Suprapubic skin (tissue), 4 donors: Measurements from ENCODE around the gene TP53BP2. TPM values are rescaled to one million over a fixed set of nuclear protein-coding genes. Genes with fewer than 3 reads are reported as not detected.

Experiments used
- DNase-seq, 2 donors: peaks; one replicate each; pipeline ENCODE4 v3.0.0-alpha.2; 2019; ENCODE audit warnings: low spot score in 2 of 2
- H3K27ac ChIP-seq: fragments of 200-600 bp; sonication (generic); one replicate; pipeline ENCODE4 v1.5.1; 2019
- H3K27me3 ChIP-seq: fragments of 200-600 bp; sonication (generic); one replicate; pipeline ENCODE4 v1.5.1; 2019
- H3K36me3 ChIP-seq: fragments of 200-600 bp; sonication (generic); one replicate; pipeline ENCODE4 v1.5.1; 2019
- H3K4me1 ChIP-seq: fragments of 200-600 bp; sonication (generic); one replicate; pipeline ENCODE4 v1.5.1; 2019
- H3K4me3 ChIP-seq: fragments of 200-600 bp; sonication (generic); one replicate; pipeline ENCODE4 v1.5.1; 2019; ENCODE audit warnings: mild to moderate bottlenecking
- H3K9me3 ChIP-seq: fragments of 200-600 bp; sonication (generic); one replicate; pipeline ENCODE4 v1.5.1; 2019
- EP300 ChIP-seq: sonication (generic); formaldehyde crosslinking; IDR thresholded peaks from one replicate; pipeline ENCODE4 v1.6.1; 2017; ENCODE audit warnings: antibody characterized with exemption
- POLR2A ChIP-seq, 2 donors: fragments of 450-650 bp; IDR thresholded peaks; one replicate each; pipeline ENCODE4 v1.6.1; 2017; ENCODE audit warnings: antibody characterized with exemption in 2 of 2, mild to moderate bottlenecking in 2 of 2, moderate library complexity in 2 of 2
- POLR2AphosphoS5 ChIP-seq, 3 donors: sonication (generic); formaldehyde crosslinking; IDR thresholded peaks; one replicate each; pipeline ENCODE4 v1.6.1; 2017; ENCODE audit warnings: antibody characterized with exemption in 3 of 3
- WGBS: methylation state at CpG from one replicate; pipeline ENCODE4 v1.1.5; 2018; 5-methylcytosine and 5-hydroxymethylcytosine counted together
- total RNA-seq, 4 donors: library from RNA; depleted of rRNA; stranded (reverse); fragments of >200 nt; gene quantifications; one replicate each; pipeline ENCODE4 v1.1.0, GENCODE V29; 2016
- TF ChIP-seq, protein P1 (sequence below), 2 donors: fragments of 200-600 bp in 1 of 2; fragments of 450-650 bp in 1 of 2; sonication (generic) in 1 of 2; IDR thresholded peaks; one replicate each; pipeline ENCODE4 v1.5.1; 2016 to 2019; ENCODE audit warnings: antibody characterized with exemption in 2 of 2, mild to moderate bottlenecking in 1 of 2, moderate library complexity in 1 of 2

TP53BP2 gene
- total RNA-seq, 4 donors from 2014 or later = 33.2 to 80.5 (median 55.8) TPM

DNA sequence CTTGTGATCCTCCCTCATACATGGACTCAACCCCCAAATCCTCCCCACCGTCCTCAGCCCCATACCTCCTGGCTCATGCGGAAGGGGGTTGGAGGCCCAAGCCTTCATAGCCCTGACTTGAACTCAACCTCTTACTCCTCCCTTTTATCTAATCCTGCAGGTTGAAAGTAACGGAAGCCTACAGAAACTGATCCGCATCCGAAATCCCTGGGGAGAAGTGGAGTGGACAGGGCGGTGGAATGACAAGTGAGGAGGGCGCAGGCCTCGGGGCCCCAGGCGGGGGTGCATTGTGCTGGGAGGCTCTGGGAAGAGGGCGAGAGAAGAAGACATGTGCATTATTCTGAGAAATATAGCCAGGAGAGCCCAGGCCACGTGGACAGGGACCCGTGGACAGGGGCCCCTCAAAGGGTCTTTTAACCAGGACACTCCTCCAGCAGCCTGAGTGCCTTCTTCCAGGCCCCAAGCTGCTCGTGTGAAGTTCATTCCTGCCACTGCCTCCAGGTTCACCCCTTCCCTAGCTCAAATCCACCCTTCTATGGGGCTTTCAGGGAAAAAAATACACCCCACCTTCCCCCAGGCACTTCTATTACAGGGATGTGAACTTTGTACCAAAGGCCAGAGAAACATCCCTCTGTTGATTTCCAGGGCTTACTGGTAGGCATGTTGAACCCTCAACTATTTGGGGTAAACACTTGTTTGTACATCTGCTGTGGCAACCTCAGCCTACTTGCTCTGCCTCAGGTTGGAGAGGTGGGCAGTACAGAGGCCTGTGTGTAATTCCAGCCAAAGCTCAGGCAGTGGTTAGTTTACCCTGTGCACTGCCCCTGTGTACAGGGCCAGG is 94.8 kb downstream of the TP53BP2 start:
- no peak for TF ChIP-seq EP300
- no peak for TF ChIP-seq POLR2AphosphoS5 (IDR thresholded peaks at IDR 0.05)
- TF ChIP-seq, protein P1, sequence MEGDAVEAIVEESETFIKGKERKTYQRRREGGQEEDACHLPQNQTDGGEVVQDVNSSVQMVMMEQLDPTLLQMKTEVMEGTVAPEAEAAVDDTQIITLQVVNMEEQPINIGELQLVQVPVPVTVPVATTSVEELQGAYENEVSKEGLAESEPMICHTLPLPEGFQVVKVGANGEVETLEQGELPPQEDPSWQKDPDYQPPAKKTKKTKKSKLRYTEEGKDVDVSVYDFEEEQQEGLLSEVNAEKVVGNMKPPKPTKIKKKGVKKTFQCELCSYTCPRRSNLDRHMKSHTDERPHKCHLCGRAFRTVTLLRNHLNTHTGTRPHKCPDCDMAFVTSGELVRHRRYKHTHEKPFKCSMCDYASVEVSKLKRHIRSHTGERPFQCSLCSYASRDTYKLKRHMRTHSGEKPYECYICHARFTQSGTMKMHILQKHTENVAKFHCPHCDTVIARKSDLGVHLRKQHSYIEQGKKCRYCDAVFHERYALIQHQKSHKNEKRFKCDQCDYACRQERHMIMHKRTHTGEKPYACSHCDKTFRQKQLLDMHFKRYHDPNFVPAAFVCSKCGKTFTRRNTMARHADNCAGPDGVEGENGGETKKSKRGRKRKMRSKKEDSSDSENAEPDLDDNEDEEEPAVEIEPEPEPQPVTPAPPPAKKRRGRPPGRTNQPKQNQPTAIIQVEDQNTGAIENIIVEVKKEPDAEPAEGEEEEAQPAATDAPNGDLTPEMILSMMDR (IDR thresholded peaks at IDR 0.05) = no peak
- no peak for TF ChIP-seq POLR2A (IDR thresholded peaks at IDR 0.05)
- Histone ChIP-seq H3K4me3 (no peak overlapping the region), H3K27ac (no peak overlapping the region), H3K27me3 (no peaks in the 10 kb centered on the region), H3K36me3 (peaks cover 73% of the 10 kb centered on the region), H3K9me3 (no peaks in the 10 kb centered on the region), H3K4me1 (peaks cover 19% of the 10 kb centered on the region)
- no peak for DNase-seq
- WGBS = 94% methylated on average over 13 of the region's 13 CpGs

GRCh38 chr1:223748773-223749733 is 96.7 kb downstream of the TP53BP2 start:
- Histone ChIP-seq H3K27ac (peak overlapping the region; percentile 36), H3K9me3 (no peaks in the 10 kb centered on the region), H3K4me1 (peaks cover 19% of the 10 kb centered on the region), H3K4me3 (peak overlapping the region; percentile 42), H3K27me3 (no peaks in the 10 kb centered on the region), H3K36me3 (peaks cover 71% of the 10 kb centered on the region)
- peak; percentile 75 to 86 for DNase-seq
- TF ChIP-seq, protein P1 (IDR thresholded peaks at IDR 0.05) = peak; percentile 89 to 91
- no peak for TF ChIP-seq POLR2AphosphoS5 (IDR thresholded peaks at IDR 0.05)
- 13% methylated on average over 55 of the region's 61 CpGs for WGBS

DNA sequence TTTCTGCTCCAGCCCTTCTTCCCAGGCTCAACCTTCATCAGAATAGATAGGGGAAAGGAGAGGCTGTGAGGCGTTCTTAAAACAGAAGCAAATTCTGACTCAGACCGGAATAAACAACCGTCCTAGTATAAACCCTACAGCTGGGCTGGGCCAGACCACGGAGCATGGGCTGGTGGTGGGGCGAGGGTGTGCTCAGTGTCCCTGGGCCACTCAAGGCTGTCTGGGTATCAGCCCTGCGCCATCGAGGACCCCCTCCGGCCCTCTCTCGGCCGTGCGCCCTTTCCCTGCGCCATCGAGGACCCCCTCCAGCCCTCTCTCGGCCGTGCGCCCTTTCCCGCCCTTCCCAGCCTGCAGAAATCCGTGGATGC is 97.4 kb downstream of the TP53BP2 start:
- Histone ChIP-seq H3K4me3 (peak overlapping the region; percentile 42), H3K4me1 (peaks cover 19% of the 10 kb centered on the region), H3K9me3 (no peaks in the 10 kb centered on the region), H3K27me3 (no peaks in the 10 kb centered on the region), H3K36me3 (peaks cover 65% of the 10 kb centered on the region), H3K27ac (peak overlapping the region; percentile 36)
- 62% methylated on average over 18 of the region's 18 CpGs for WGBS
- no peak for DNase-seq
- no peak for TF ChIP-seq POLR2AphosphoS5 (IDR thresholded peaks at IDR 0.05)
- no peak for TF ChIP-seq POLR2A (IDR thresholded peaks at IDR 0.05)
- TF ChIP-seq, protein P1 (IDR thresholded peaks at IDR 0.05) = no peak
- TF ChIP-seq EP300 = no peak

DNA sequence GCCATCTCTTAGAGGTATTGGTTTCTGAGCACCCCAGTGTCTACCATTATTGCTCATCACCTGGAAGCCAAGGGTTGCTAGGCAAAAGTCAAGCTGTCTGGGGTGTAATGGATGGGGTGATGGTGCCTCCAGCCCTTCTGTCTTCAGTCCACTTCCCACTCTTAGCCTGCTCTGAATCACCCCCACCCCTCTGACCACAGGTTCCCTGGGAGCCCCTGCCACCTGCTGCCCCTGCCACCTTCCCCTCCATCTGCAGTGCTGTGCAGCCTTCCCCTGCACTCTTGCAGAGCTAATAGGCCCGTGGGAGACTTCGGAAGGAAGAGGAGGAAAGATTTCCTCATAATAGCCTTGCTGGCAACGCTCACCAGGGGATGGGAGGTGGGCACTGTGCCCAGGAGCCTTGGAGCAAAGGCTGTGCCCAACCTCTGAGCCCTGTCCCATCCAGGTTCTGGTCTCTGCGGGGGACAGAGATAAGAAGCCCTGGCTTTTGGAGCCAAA is 97.9 kb downstream of the TP53BP2 start:
- peaks cover 60% of the 10 kb centered on the region for H3K36me3 ChIP-seq
- no peak overlapping the region for H3K4me3 ChIP-seq

More for the DNA sequence above, 97.9 kb downstream of the TP53BP2 start:
- WGBS = 30% methylated on average over 4 of the region's 4 CpGs
- TF ChIP-seq, protein P1 (IDR thresholded peaks at IDR 0.05) = no peak
- no peak for TF ChIP-seq POLR2A (IDR thresholded peaks at IDR 0.05)
- no peak for TF ChIP-seq POLR2AphosphoS5 (IDR thresholded peaks at IDR 0.05)
- no peak for TF ChIP-seq EP300
- Histone ChIP-seq H3K9me3 (no peaks in the 10 kb centered on the region), H3K27me3 (no peaks in the 10 kb centered on the region), H3K4me1 (peaks cover 19% of the 10 kb centered on the region), H3K27ac (no peak overlapping the region)
- DNase-seq = no peak
